Esophagus (tissue), 2 donors: ENCODE measurements around the gene HIVEP1. TPM values are rescaled to one million over a fixed set of nuclear protein-coding genes. Genes with fewer than 3 reads are reported as not detected.

Experiments
- H3K27ac ChIP-seq, 2 donors: one replicate each; pipeline ENCODE4 v1.5.1; 2013; ENCODE audit warnings: low read depth in 2 of 2, mild to moderate bottlenecking in 2 of 2, inconsistent platforms in 1 of 2, low read length in 1 of 2, moderate library complexity in 1 of 2
- H3K27me3 ChIP-seq, 2 donors: one replicate each; pipeline ENCODE4 v1.6.1; 2013; ENCODE audit warnings: low read length in 2 of 2, control low read depth in 1 of 2, mild to moderate bottlenecking in 1 of 2; ENCODE audit not compliant: insufficient read depth in 2 of 2, control insufficient read depth in 1 of 2
- H3K36me3 ChIP-seq, 2 donors: one replicate each; pipeline ENCODE4 v1.6.1; 2013; ENCODE audit warnings: low read length in 1 of 2; ENCODE audit not compliant: control insufficient read depth in 2 of 2, insufficient read depth in 2 of 2
- H3K4me1 ChIP-seq, 2 donors: one replicate each; pipeline ENCODE4 v1.6.1; 2013; ENCODE audit warnings: low read length in 1 of 2; ENCODE audit not compliant: control insufficient read depth in 2 of 2, insufficient read depth in 2 of 2
- H3K4me3 ChIP-seq, 2 donors: one replicate each; pipeline ENCODE4 v1.5.1; 2013; ENCODE audit warnings: low read length in 2 of 2, mild to moderate bottlenecking in 2 of 2, low read depth in 1 of 2, moderate library complexity in 1 of 2
- H3K9me3 ChIP-seq, 2 donors: one replicate each; pipeline ENCODE4 v1.6.1; 2013; ENCODE audit warnings: mild to moderate bottlenecking in 2 of 2, low read depth in 1 of 2, low read length in 1 of 2, moderate library complexity in 1 of 2; ENCODE audit not compliant: control insufficient read depth in 2 of 2, insufficient read depth in 1 of 2
- WGBS, 2 donors: extraction: QIAGEN DNeasy Blood & Tissue Kit; methylation state at CpG; one replicate each; pipeline ENCODE4 v1.1.7; 2013; 5-methylcytosine and 5-hydroxymethylcytosine counted together
- polyA plus RNA-seq, 2 donors: library from polyadenylated mRNA; stranded (reverse); fragments of 200-250 nt; gene quantifications; one replicate each; pipeline ENCODE4 v1.2.3, GENCODE V29; 2013
- donor health status: healthy with polysubstance abuse.
- donor health status: Bipolar disorder and iron deficiency.

HIVEP1 gene
- polyA plus RNA-seq, 2 donors: 4.0 to 7.8 TPM

- no peaks in the 10 kb centered on the region for H3K9me3 ChIP-seq
- H3K4me3 ChIP-seq: no peak overlapping the region
- no peaks in the 10 kb centered on the region for H3K27me3 ChIP-seq
- no peaks in the 10 kb centered on the region for H3K36me3 ChIP-seq
- WGBS, 2 donors: 89 to 91% methylated on average over 6 of the region's 6 CpGs
- no peaks in the 10 kb centered on the region for H3K4me1 ChIP-seq
- H3K27ac ChIP-seq: no peak overlapping the region
These were observed 102.0 kb downstream of the HIVEP1 start for GRCh38 chr6:12114055-12114503.

GRCh38 chr6:12115001-12115400 is 102.9 kb downstream of the HIVEP1 start:
- no peaks in the 10 kb centered on the region for H3K9me3 ChIP-seq
- H3K27ac ChIP-seq: no peak overlapping the region
- H3K27me3 ChIP-seq: no peaks in the 10 kb centered on the region
- H3K36me3 ChIP-seq: no peaks in the 10 kb centered on the region
- no peaks in the 10 kb centered on the region for H3K4me1 ChIP-seq
- 48 to 68% methylated on average over 1 of the region's 1 CpG for WGBS, 2 donors
- H3K4me3 ChIP-seq: no peak overlapping the region

- Histone ChIP-seq H3K27ac (no peak overlapping the region), H3K4me3 (no peak overlapping the region), H3K27me3 (no peaks in the 10 kb centered on the region), H3K4me1 (no peaks in the 10 kb centered on the region), H3K9me3 (no peaks in the 10 kb centered on the region), H3K36me3 (peaks cover 0 to 3% of the 10 kb centered on the region in 2 donors)
- 92 to 94% methylated on average over 4 of the region's 4 CpGs for WGBS, 2 donors
These were observed 103.4 kb downstream of the HIVEP1 start for GRCh38 chr6:12115492-12115891.

- no peaks in the 10 kb centered on the region for H3K27me3 ChIP-seq
- WGBS, 2 donors: 85 to 92% methylated on average over 2 of the region's 2 CpGs
- no peaks in the 10 kb centered on the region for H3K4me1 ChIP-seq
- H3K36me3 ChIP-seq: peaks cover 0 to 5% of the 10 kb centered on the region in 2 donors
- no peak overlapping the region for H3K4me3 ChIP-seq
- H3K9me3 ChIP-seq: no peaks in the 10 kb centered on the region
- no peak overlapping the region for H3K27ac ChIP-seq
These were observed 104.2 kb downstream of the HIVEP1 start for GRCh38 chr6:12116264-12116800.

GRCh38 chr6:12116978-12117377 is 104.9 kb downstream of the HIVEP1 start:
- Histone ChIP-seq H3K4me3 (no peak overlapping the region), H3K27ac (no peak overlapping the region), H3K36me3 (peaks cover 6 to 11% of the 10 kb centered on the region in 2 donors), H3K27me3 (no peaks in the 10 kb centered on the region), H3K9me3 (no peaks in the 10 kb centered on the region), H3K4me1 (no peaks in the 10 kb centered on the region)
- 92 to 94% methylated on average over 3 of the region's 3 CpGs for WGBS, 2 donors

- no peak overlapping the region for H3K27ac ChIP-seq
- H3K4me3 ChIP-seq: no peak overlapping the region
- H3K27me3 ChIP-seq: no peaks in the 10 kb centered on the region
- H3K4me1 ChIP-seq: no peaks in the 10 kb centered on the region
- H3K36me3 ChIP-seq: peaks cover 6 to 11% of the 10 kb centered on the region in 2 donors
- no peaks in the 10 kb centered on the region for H3K9me3 ChIP-seq
These were observed 106.5 kb downstream of the HIVEP1 start for GRCh38 chr6:12118607-12119006.

GRCh38 chr6:12119085-12119588 is 107.0 kb downstream of the HIVEP1 start:
- H3K4me3 ChIP-seq: no peak overlapping the region
- H3K27ac ChIP-seq: no peak overlapping the region
- 22 to 33% methylated on average over 2 of the region's 2 CpGs for WGBS, 2 donors
- no peaks in the 10 kb centered on the region for H3K9me3 ChIP-seq
- H3K4me1 ChIP-seq: no peaks in the 10 kb centered on the region
- peaks cover 6 to 11% of the 10 kb centered on the region in 2 donors for H3K36me3 ChIP-seq
- H3K27me3 ChIP-seq: no peaks in the 10 kb centered on the region

- Histone ChIP-seq H3K4me1 (no peaks in the 10 kb centered on the region), H3K27ac (no peak overlapping the region), H3K27me3 (no peaks in the 10 kb centered on the region), H3K36me3 (peaks cover 6 to 10% of the 10 kb centered on the region in 2 donors), H3K4me3 (no peak overlapping the region), H3K9me3 (no peaks in the 10 kb centered on the region)
- WGBS, 2 donors: 82 to 91% methylated on average over 4 of the region's 4 CpGs
These were observed 113.3 kb downstream of the HIVEP1 start for GRCh38 chr6:12125396-12125795.

- no peak overlapping the region for H3K4me3 ChIP-seq
- no peaks in the 10 kb centered on the region for H3K4me1 ChIP-seq
- H3K27ac ChIP-seq: no peak overlapping the region
- WGBS, 2 donors: 83 to 89% methylated on average over 1 of the region's 1 CpG
- peaks cover 6 to 9% of the 10 kb centered on the region in 2 donors for H3K36me3 ChIP-seq
- H3K9me3 ChIP-seq: no peaks in the 10 kb centered on the region
- H3K27me3 ChIP-seq: no peaks in the 10 kb centered on the region
These were observed 113.9 kb downstream of the HIVEP1 start for GRCh38 chr6:12126051-12126450.

- no peak overlapping the region for H3K27ac ChIP-seq
- no peaks in the 10 kb centered on the region for H3K27me3 ChIP-seq
- WGBS, 2 donors: 80 to 87% methylated on average over 1 of the region's 1 CpG
- H3K4me3 ChIP-seq: no peak overlapping the region
- H3K4me1 ChIP-seq: no peaks in the 10 kb centered on the region
- no peaks in the 10 kb centered on the region for H3K9me3 ChIP-seq
- peaks cover 0 to 2% of the 10 kb centered on the region in 2 donors for H3K36me3 ChIP-seq
These were observed 117.4 kb downstream of the HIVEP1 start for GRCh38 chr6:12129523-12129922.
